ENCODE measurements around the gene CAMK2B.

Gene CAMK2B

GRCh38 chr7:44367475-44368043 is 42.2 kb upstream of the CAMK2B start:
- Histone ChIP-seq H3F3A (ENCODE audit: insufficient read depth) (no peaks in the 10 kb centered on the region), H3K9ac (ENCODE audit: low read length) (no peak overlapping the region), H3K9me3 (ENCODE audit: insufficient read depth, low read length) (no peaks in the 10 kb centered on the region), H3K27me3 (ENCODE audit: low read length) (no peaks in the 10 kb centered on the region), H3K4me3 (ENCODE audit: insufficient read depth, low read length, poor library complexity, severe bottlenecking) (no peak overlapping the region), H3K27ac (ENCODE audit: low read depth, low read length) (no peak overlapping the region), H3K36me3 (ENCODE audit: low read length) (no peaks in the 10 kb centered on the region), H3K4me2 (ENCODE audit: low read depth, low read length, poor library complexity, severe bottlenecking) (no peak overlapping the region), H3K9me2 (replicated peaks; ENCODE audit: insufficient read depth, low read length) (no peaks in the 10 kb centered on the region), H4K20me1 (ENCODE audit: low read depth, low read length) (no peaks in the 10 kb centered on the region), H3K79me2 (ENCODE audit: insufficient read depth, low read length) (no peaks in the 10 kb centered on the region), H2AFZ (ENCODE audit: low read depth, low read length, severe bottlenecking) (no peak overlapping the region)
- no peak for TF ChIP-seq CTCF (IDR thresholded peaks at IDR 0.05; ENCODE audit: insufficient read depth, low read length, poor library complexity, severe bottlenecking)
- TF ChIP-seq EZH2phosphoT487 (conservative IDR thresholded peaks at IDR 0.05; ENCODE audit: low read length): no peak

- no peak overlapping the region for H3K27ac ChIP-seq (ENCODE audit: low read depth, low read length)
- H3K9me2 ChIP-seq (replicated peaks; ENCODE audit: insufficient read depth, low read length): no peaks in the 10 kb centered on the region
- H3K79me2 ChIP-seq (ENCODE audit: insufficient read depth, low read length): no peaks in the 10 kb centered on the region
- no peaks in the 10 kb centered on the region for H3F3A ChIP-seq (ENCODE audit: insufficient read depth)
- no peak overlapping the region for H3K4me2 ChIP-seq (ENCODE audit: low read depth, low read length, poor library complexity, severe bottlenecking)
- H3K27me3 ChIP-seq (ENCODE audit: low read length): no peaks in the 10 kb centered on the region
- no peak overlapping the region for H3K4me3 ChIP-seq (ENCODE audit: insufficient read depth, low read length, poor library complexity, severe bottlenecking)
- no peaks in the 10 kb centered on the region for H3K9me3 ChIP-seq (ENCODE audit: insufficient read depth, low read length)
- H3K9ac ChIP-seq (ENCODE audit: low read length): no peak overlapping the region
- H3K36me3 ChIP-seq (ENCODE audit: low read length): no peaks in the 10 kb centered on the region
- no peak overlapping the region for H2AFZ ChIP-seq (ENCODE audit: low read depth, low read length, severe bottlenecking)
- no peak for TF ChIP-seq CTCF (IDR thresholded peaks at IDR 0.05; ENCODE audit: insufficient read depth, low read length, poor library complexity, severe bottlenecking)
- TF ChIP-seq EZH2phosphoT487 (conservative IDR thresholded peaks at IDR 0.05; ENCODE audit: low read length): no peak
- H4K20me1 ChIP-seq (ENCODE audit: low read depth, low read length): no peaks in the 10 kb centered on the region
Measured at GRCh38 chr7:44366986-44367385, 41.6 kb upstream of the CAMK2B start.

- no peaks in the 10 kb centered on the region for H3K36me3 ChIP-seq (ENCODE audit: low read length)
- H3K79me2 ChIP-seq (ENCODE audit: insufficient read depth, low read length): no peaks in the 10 kb centered on the region
- H3K9me3 ChIP-seq (ENCODE audit: insufficient read depth, low read length): no peaks in the 10 kb centered on the region
- no peaks in the 10 kb centered on the region for H3K9me2 ChIP-seq (replicated peaks; ENCODE audit: insufficient read depth, low read length)
- H3K9ac ChIP-seq (ENCODE audit: low read length): no peak overlapping the region
- no peak overlapping the region for H3K4me2 ChIP-seq (ENCODE audit: low read depth, low read length, poor library complexity, severe bottlenecking)
- H3F3A ChIP-seq (ENCODE audit: insufficient read depth): no peaks in the 10 kb centered on the region
- TF ChIP-seq CTCF (IDR thresholded peaks at IDR 0.05; ENCODE audit: insufficient read depth, low read length, poor library complexity, severe bottlenecking) (no peak), EZH2phosphoT487 (conservative IDR thresholded peaks at IDR 0.05; ENCODE audit: low read length) (no peak)
- no peak overlapping the region for H3K27ac ChIP-seq (ENCODE audit: low read depth, low read length)
- no peaks in the 10 kb centered on the region for H4K20me1 ChIP-seq (ENCODE audit: low read depth, low read length)
- no peak overlapping the region for H3K4me3 ChIP-seq (ENCODE audit: insufficient read depth, low read length, poor library complexity, severe bottlenecking)
- H3K27me3 ChIP-seq (ENCODE audit: low read length): no peaks in the 10 kb centered on the region
- no peak overlapping the region for H2AFZ ChIP-seq (ENCODE audit: low read depth, low read length, severe bottlenecking)
Measured at GRCh38 chr7:44353668-44354067, 28.3 kb upstream of the CAMK2B start.
